Measurements from ENCODE around the gene TMEM231.
"Not testable (repeated sequence)": the region's sequence is repeated elsewhere in the genome, so short reads cannot be mapped to it uniquely, and the experiment has no call there.

Gene TMEM231

DNA sequence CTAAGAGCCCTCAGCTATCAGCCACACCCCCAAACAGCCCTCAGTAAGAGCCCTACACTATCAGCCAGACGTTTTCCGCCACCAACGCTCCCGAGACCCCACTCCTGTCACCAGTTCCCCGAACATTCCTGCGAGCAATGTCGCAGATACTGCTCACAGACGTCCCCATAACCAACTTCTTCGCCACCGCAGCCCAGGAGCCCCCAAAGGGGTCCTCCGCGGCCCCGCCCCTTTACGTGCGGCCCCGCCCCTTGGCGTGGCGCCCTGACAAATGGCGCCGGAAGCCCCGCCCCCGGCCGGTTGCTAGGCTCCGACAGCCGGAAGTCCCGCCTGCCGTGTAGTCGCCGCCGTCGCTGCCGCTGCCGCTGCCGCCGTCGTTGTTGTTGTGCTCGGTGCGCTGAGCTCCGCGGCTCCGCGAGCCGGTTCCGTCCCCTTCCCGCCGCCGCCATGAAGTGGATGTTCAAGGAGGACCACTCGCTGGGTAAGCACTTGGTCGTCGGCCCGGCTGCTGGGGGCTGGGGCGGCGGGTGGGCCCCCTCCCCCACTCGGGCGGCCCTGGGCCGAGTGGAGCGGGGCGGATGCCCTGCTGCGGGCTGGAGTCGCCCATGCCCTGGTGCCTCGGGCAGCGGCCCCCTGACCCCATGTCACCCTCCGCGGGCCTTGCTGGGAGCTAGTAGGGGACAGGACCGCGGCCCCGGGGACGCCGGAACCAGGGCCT is 10.1 kb upstream of the TMEM231 start, which contains the start of gene GABARAPL2:
TSS of gene GABARAPL2 (plus strand) at position 340 of the 718 bp plus-strand sequence. CDS start at position 448, 108 bp downstream.
- DNase-seq: peak; percentile 8

GRCh38 chr16:75565640-75566039 is 9.6 kb upstream of the TMEM231 start:
- DNase-seq: no peak

DNA sequence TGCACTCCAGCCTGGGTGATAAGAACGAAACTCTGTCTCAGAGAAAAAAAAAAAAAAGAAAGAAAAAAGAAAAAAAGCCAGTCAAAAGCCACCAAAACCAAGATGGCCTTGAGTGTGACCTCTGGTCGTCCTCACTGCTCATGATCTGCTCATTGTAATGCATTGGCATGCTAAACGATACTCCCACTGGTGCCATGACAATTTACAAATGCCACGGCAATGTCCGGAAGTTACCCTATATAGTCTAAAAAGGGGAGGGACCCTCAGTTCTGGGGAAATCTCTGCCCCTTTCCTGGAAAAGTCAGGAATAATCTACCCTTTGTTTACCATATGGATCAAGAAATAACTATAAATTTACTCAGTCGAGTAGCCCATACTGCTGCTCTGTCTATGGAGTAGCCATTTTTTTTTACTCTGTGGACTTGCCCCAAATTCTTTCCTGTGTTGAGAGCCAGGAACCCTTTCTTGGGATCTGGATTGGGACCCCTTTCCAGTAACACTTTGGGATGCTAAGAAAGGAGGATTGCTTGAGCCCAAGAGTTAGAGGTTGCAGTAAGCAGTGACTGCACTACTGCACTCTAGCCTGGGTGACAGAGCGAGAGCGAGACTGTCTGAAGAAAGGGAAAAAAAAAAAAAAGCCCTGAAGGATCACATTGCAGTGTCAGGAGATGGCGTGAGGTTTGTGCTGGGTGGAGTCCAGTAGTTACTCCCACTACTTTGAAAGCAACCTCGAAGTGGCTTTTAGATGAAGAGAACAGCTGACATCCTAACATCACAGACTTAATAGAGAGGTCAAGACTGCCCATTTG is 3.7 kb upstream of the TMEM231 start:
- no peak for DNase-seq

DNA sequence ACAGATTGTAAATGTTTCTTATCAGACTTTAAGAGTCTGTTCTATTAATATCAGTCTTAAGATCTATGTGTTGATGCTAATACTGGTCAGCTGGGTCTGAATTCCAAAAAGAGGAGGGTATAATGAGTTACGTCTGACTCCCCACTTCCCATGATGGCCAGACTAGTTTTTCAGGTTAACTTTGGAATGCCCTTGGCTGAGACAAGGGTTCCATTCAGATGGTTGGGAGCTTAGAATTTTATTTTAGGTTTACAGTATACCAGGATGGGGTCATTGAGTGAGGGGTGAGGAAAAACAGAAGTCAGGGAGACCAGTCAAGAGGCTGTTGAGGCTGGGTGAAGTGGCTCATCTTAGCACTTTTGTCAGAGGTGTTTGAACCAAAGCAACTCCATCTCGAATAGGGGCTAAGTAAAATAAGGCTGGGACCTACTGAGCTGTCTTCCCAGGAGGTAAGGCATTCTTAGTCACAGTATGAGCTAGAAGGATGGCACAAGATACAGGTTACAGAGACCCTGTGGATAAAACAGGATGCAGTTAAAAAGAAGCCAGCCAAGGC is 2.9 kb upstream of the TMEM231 start:
- no peak for DNase-seq

DNA sequence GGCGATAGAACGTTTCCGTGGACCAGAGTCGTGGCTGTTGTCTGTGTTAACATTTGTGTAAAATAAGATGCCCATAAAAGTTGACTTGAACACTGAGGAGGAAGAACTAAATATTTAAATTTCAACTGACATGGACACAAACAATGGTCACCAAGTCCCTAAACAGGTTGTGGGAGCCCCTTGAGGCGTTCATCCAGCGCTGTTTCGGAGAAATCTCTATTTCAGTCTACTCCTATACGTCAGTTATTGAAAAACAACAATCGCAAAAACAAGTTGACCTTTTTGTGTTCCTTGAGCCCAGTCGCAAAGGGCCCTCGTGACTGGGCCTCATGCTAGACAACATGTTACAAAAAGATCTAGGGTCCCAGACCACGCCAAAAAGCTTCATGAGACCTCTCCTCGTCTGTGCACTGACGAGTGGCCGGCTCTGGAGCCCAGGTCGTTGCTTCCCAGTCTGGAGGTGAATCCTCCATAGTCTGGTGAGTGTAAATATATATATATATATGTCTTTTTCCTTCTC is 439 bp upstream of the TMEM231 start:
- no peak for DNase-seq

DNA sequence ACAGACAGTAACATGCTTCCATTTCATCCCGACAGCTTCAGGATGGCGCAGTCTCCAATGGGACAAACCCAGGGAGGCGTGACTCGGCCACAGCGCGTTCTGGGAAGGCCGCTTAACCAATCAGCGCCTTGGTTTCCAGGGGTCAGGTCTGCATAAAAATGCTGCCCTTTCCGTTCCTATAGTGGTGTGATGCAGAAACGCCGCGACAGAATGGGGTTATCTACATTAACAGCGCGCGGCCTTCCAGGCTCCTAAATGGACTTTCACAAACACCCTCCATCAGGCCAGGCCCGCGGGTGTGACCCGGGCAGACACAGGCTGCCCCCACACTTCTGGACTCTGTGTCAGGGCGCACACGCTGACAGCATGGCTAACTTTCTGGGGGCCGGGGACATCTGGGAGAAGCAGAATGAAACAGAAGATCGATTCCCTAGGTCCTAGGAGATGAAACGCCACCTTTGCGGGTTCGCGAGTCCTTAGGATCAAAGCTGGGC is 792 bp downstream of the TMEM231 start:
- peak; percentile 19 for DNase-seq

GRCh38 chr16:75552951-75553350 is 3.1 kb downstream of the TMEM231 start:
- DNase-seq: no peak

DNA sequence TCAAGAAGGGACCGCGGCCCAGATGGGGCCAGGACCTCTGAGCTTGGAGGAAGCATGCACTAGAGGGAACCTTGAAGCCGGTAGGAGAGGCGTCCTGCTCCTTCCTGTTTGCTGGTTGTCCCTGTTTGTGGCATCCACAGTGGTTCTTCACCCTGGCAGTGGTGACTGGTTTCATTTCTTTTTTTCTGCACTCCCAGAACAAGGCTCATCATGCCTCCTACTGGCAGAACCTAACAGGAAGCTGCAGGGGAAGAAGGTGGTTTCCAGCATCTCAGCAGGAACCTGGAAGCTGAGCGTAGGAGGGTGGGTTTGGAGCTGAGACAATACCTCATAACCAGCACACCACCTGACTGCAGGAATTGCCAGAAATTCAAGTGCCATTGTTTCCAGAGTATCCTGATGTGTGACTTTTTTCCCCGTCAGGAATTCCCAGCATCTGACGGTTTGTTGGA is 5.8 kb downstream of the TMEM231 start:
- DNase-seq: no peak

GRCh38 chr16:75548456-75548855 is 7.6 kb downstream of the TMEM231 start:
- not testable (repeated sequence) for DNase-seq

- DNase-seq: no peak
These were observed 9.8 kb downstream of the TMEM231 start for GRCh38 chr16:75546293-75546692.

DNA sequence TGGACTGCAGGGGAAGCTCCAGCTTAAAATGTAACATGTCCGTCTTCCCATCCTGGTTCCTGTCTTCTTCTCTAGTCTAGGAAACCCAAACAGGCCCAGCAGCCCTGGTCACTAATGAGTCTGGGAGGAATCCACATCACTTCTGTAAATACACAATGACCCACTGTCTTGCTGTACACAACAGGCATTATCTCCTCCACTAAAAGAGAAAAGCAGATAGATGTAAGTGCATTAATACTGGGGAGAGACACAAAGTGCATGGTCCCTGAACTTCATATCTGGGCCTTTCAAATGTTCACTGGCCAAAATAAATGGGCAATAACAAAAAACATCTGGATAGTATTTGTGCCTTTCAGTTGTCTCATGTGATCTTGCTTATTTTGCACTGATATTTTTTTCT is 10.2 kb downstream of the TMEM231 start:
- not testable (repeated sequence) for DNase-seq

GRCh38 chr16:75542462-75542861 is 13.6 kb downstream of the TMEM231 start:
- not testable (repeated sequence) for DNase-seq

GRCh38 chr16:75541236-75541635 is 14.8 kb downstream of the TMEM231 start:
- DNase-seq: no peak

DNA sequence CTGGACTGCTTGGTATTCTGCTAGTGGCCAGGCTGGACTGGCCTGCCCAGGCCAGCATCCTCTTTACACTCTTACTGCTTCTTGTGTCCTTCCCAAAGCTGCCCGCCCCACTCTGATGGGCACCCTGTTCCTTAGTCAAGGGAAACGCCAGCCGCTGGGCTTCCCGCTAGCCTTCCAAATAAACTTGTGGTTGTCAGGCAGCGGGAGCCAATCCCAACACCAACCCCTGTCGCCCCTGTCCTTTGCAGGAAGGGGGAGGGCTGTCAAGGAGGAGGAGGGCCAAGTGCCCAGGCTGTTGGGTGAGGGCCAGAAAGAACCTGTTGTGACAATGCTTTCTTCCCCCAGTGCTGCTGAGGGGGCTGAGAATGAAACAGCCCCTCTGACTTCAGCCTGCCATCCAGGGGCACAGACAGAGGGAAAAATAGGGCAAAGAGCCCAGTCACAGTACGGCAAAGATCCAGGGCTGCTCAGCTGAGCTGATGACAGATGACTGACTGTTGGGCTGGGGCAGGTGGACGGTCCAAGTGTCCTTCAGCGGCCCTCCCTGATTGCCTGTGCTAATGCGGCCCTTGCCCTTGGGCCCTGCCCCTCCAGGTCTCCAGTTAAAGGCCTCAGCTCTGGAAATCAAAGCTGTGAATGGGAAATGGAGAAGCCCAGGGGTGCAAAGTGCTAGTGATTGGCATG is 17.0 kb downstream of the TMEM231 start:
- DNase-seq: not testable (repeated sequence)

DNA sequence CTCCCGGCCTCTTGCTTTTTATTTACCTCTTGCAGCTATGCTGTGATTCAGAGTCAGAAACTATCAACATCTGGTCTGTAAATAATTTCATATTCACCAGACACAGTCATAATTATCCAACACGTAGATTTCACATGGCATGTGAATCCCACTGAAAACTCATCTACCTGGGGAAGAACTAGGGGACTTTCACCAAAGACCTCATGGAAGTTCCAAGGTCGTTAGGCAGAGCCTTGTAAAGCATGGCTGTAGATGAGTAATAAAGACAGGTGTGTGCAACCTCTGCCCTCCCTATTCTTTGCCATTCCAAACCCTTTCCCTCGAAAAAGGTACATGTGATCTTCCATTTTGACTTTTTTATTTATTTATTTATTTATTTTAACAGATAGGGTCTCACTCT is 18.3 kb downstream of the TMEM231 start:
- DNase-seq: no peak

DNA sequence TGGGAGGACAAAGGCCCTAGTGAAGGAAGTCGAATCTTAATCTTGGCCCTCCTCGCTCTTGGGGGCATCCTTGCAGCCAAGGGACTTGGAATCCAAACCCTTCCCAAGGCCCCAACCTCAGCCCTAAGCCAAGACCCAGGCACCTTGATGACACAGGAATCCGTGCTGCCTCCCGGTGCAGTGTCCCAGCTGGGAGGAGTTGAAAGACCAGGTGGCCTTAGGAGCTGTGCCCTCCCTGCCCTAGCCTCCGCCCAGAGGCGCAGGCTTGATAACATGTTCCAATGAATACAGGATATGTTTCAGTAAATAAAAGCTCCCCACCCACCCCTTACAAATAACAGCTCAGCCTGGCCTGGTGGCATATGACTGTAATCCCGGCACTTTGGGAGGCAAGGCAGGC is 20.2 kb downstream of the TMEM231 start, which contains the start of gene CHST5:
TSS of gene CHST5 (minus strand) at position 208 of the 400 bp plus-strand sequence. CDS start 5,724 bp downstream, outside the sequence.
- DNase-seq: no peak

- DNase-seq: no peak
These were observed 20.7 kb downstream of the TMEM231 start for GRCh38 chr16:75535211-75535843.

DNA sequence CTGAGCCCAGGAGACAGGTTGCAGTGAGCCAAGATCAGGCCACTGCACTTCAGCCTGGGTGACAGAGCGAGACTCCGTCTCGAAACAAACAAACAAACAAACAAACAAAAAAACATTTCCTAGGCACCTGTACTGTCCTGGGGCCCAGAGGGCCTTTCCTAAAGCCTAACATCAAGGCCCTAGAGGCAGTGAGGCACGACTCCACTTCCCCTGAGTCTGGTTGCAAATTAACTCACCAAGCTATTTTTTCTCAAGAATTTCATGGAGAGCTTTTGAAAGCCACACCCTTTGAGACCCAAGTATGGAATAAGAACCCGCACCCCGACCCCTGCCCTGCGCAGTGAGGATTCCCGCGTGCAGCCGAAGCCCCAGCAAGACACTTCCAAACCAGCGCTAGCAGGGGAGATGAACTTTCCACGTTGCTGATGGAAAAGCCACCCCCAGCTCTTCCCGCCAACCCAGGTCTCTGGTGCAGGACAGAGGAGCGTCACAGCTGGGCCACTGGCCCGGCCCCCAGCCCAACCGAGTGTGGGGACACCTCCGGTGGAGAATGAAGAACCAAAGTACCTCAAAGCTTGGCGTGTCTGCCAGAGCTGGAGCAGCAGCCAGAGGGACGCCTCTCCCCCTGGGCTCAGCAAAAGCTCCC is 21.4 kb downstream of the TMEM231 start:
- no peak for DNase-seq

DNA sequence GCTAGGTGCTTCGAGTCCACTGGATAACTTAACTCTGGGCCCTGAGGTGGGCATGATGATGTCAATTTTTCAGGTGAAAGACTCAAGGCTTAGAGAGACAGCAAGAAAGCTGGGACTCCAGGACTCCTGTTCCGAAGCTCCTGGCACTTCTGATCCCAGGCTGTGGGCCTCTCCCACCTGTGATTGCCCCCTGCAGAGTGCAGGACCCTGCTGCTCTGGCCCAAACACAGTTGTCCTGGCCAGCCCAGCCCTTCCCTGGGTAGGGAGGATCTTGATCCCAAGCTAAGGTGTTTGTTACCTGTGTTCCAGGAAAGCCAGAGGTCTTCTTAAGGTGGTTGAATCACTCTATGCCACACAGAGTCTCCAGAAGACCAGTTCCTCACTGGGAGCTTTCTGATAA is 23.3 kb downstream of the TMEM231 start:
- no peak for DNase-seq

DNA sequence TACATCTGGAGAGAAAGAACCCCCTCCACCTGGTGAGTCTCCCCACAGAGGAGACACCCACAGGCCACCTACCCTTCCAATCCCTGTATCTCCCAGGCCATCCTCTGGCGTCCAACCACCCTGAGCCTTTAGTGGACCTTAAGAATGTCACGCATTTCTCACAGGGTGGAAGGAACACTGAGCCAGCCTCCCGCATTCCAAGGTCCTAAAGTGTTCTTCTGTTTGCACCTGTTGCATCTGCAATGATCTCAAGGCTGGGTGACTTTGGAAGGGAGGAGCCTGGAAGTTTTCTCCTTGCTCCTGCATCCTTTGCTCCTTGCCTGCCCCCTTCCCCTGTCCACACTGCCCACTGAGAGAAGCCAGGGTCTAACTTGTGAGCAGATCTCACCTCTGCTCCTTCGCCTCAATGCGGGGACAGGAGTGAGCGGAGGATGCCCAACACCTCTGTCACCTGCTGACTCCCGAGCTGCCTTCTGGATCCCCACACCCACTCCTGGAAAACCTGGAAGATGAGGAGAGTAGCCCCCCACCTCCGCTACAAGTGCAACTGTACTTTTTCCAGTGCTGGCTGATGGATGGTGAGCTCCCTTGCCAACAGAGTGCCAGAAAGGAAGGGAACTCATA is 23.8 kb downstream of the TMEM231 start:
- no peak for DNase-seq

GRCh38 chr16:75529959-75530358 is 26.1 kb downstream of the TMEM231 start:
- no peak for DNase-seq
